CD4-positive, alpha-beta T cell (primary cell): ENCODE results near the gene COG2. TPM values are rescaled to one million over a fixed set of nuclear protein-coding genes. Genes with fewer than 3 reads are reported as not detected.

ENCODE experiments used
- ATAC-seq: fragments of 200-7000 bp; cut with Tn5 transposase; one replicate; pipeline ENCODE4 v1.10.0; 2022; ENCODE audit warnings: mild to moderate bottlenecking; ENCODE audit not compliant: poor library complexity
- CTCF ChIA-PET: fragments of 350-600 bp; sonication (Branson Sonifier 250); formaldehyde crosslinking; loops from one replicate; lab custom pipeline; 2021; ENCODE audit warnings: antibody characterized with exemption, inconsistent platforms; lab: Charles Lee
- POLR2A ChIA-PET: fragments of 350-600 bp; sonication (Branson Sonifier 250); formaldehyde crosslinking; loops from one replicate; lab custom pipeline; 2021; ENCODE audit warnings: antibody characterized with exemption, inconsistent platforms; lab: Charles Lee
- DNase-seq, 14 experiments: peaks; one replicate each; pipeline ENCODE4 v3.0.0-alpha.2; 2013 to 2020; ENCODE audit warnings: mixed read lengths in 2 of 14
- H3K27ac ChIP-seq, 2 donors: one replicate each; pipeline versions ENCODE4 v1.5.1 to v1.7.0; 2013; ENCODE audit warnings: low read length in 2 of 2, low read depth in 1 of 2, mild to moderate bottlenecking in 1 of 2
- H3K27me3 ChIP-seq, 2 experiments: 1 replicate in 1 of 2; 2 replicates in 1 of 2; pipeline versions ENCODE4 v1.6.1 to v1.7.0; 2013; ENCODE audit warnings: low read length in 2 of 2, control low read depth in 1 of 2, mild to moderate bottlenecking in 1 of 2, moderate library complexity in 1 of 2; ENCODE audit not compliant: insufficient read depth in 2 of 2, control insufficient read depth in 1 of 2
- H3K36me3 ChIP-seq: one replicate; pipeline ENCODE4 v1.6.1; 2013; ENCODE audit warnings: low read length, control low read depth; ENCODE audit not compliant: insufficient read depth
- H3K4me1 ChIP-seq: one replicate; pipeline ENCODE4 v1.6.1; 2013; ENCODE audit warnings: low read length, control low read depth; ENCODE audit not compliant: insufficient read depth
- H3K4me3 ChIP-seq: one replicate; pipeline ENCODE4 v1.5.1; 2013; ENCODE audit warnings: mild to moderate bottlenecking, low read length, moderate library complexity
- H3K9me3 ChIP-seq, 2 experiments: 1 replicate in 1 of 2; 2 replicates in 1 of 2; pipeline versions ENCODE4 v1.6.1 to v1.7.0; 2013; ENCODE audit warnings: low read length in 2 of 2, mild to moderate bottlenecking in 2 of 2, control low read depth in 1 of 2, moderate library complexity in 1 of 2; ENCODE audit not compliant: control insufficient read depth in 1 of 2, insufficient read depth in 1 of 2
- H3K27ac Mint-ChIP-seq: one replicate; pipeline ENCODE4 v1.8.0; 2020; ENCODE audit warnings: mixed read lengths
- H3K27me3 Mint-ChIP-seq: one replicate; pipeline ENCODE4 v1.8.0; 2021; ENCODE audit warnings: mixed read lengths
- H3K36me3 Mint-ChIP-seq: one replicate; pipeline ENCODE4 v1.8.0; 2021; ENCODE audit warnings: low read depth, mixed read lengths
- H3K4me1 Mint-ChIP-seq: one replicate; pipeline ENCODE4 v1.8.0; 2021; ENCODE audit warnings: low read depth, mixed read lengths
- H3K4me3 Mint-ChIP-seq: one replicate; pipeline ENCODE4 v1.8.0; 2020; ENCODE audit warnings: mild to moderate bottlenecking, mixed read lengths
- H3K9me3 Mint-ChIP-seq: one replicate; pipeline ENCODE4 v1.8.0; 2020; ENCODE audit warnings: mixed read lengths
- intact Hi-C, 2 experiments: fragments of 100-400 bp; cut with DNase I in 1 of 2; cut with micrococcal nuclease in 1 of 2; formaldehyde crosslinking; loops; one replicate each; pipeline versions ENCODE4 v1.15.1 to v1.9.0; 2023 to 2025; cut with DNase I, micrococcal nuclease
- total RNA-seq, 174 experiments: library from RNA in 2 of 174; stranded (reverse) in 2 of 174; gene quantifications; one replicate each; pipeline ENCODE4 v1.2.3 and lab custom pipeline; 2021 to 2026
- TF ChIP-seq, protein P1 (sequence below): fragments of 200-600 bp; IDR thresholded peaks from one replicate; pipeline ENCODE4 v1.8.0; 2022; ENCODE audit warnings: antibody characterized with exemption, mild to moderate bottlenecking

The COG2 gene
- total RNA-seq, 2 experiments from 2014 or later, result 17.3 to 21.4 TPM

DNA sequence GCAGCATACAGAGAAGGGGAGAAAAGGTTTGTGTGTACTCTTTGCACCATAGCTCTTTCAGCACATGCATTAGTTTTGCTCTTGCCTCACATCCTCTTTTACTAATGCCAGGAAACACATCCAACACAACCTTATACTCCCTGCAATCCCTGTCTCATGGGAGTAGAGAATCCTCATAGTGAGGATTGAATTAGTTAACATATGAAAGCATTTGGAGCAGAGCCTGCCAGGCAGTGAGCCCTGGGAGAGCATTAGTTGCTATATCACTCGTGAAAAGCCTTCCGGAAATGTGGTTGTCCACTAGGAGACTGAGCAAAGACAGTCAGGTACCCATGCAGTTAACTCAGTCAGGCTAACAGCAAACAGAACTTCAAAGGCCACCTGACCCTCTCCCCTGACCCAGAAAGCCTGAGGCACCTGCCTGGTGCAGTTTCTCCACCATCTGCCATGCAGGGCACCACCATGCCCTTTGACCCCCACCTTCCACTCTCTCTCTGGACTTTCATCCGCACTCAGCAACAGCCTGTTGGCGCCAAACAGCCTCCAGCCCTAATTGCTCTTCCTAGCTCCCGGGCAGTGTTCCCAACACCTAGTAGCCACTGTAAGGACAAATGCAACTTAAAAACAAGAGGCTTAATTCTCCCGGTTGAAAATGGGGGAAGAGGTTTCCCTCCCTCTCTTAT is 86.6 kb downstream of the COG2 start:
- no peaks in the 10 kb centered on the region for H3K36me3 ChIP-seq
- no peaks in the 10 kb centered on the region for H3K9me3 ChIP-seq
- no peak overlapping the region for H3K4me3 ChIP-seq
- ChIA-PET POLR2A (no interaction called here), CTCF (no interaction called here)
- H3K27ac ChIP-seq, result no peak overlapping the region
- ATAC-seq, result no peak
- Mint-ChIP-seq H3K27ac (no peak overlapping the region), H3K27me3 (peaks cover 9% of the 10 kb centered on the region), H3K36me3 (no peaks in the 10 kb centered on the region), H3K4me1 (no peaks in the 10 kb centered on the region), H3K4me3 (no peak overlapping the region), H3K9me3 (no peaks in the 10 kb centered on the region)
- intact Hi-C loops, result no loop called here
- no peak for DNase-seq
- H3K4me1 ChIP-seq, result no peaks in the 10 kb centered on the region
- TF ChIP-seq, protein P1, sequence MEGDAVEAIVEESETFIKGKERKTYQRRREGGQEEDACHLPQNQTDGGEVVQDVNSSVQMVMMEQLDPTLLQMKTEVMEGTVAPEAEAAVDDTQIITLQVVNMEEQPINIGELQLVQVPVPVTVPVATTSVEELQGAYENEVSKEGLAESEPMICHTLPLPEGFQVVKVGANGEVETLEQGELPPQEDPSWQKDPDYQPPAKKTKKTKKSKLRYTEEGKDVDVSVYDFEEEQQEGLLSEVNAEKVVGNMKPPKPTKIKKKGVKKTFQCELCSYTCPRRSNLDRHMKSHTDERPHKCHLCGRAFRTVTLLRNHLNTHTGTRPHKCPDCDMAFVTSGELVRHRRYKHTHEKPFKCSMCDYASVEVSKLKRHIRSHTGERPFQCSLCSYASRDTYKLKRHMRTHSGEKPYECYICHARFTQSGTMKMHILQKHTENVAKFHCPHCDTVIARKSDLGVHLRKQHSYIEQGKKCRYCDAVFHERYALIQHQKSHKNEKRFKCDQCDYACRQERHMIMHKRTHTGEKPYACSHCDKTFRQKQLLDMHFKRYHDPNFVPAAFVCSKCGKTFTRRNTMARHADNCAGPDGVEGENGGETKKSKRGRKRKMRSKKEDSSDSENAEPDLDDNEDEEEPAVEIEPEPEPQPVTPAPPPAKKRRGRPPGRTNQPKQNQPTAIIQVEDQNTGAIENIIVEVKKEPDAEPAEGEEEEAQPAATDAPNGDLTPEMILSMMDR, result no peak
- peaks cover 0 to under 1% of the 10 kb centered on the region in 2 experiments for H3K27me3 ChIP-seq

- no peaks in the 10 kb centered on the region for H3K4me1 Mint-ChIP-seq
- no peaks in the 10 kb centered on the region for H3K4me1 ChIP-seq
- H3K27me3 Mint-ChIP-seq, result peaks cover 5% of the 10 kb centered on the region
- no peaks in the 10 kb centered on the region for H3K36me3 ChIP-seq
- no peak for ATAC-seq
- H3K9me3 ChIP-seq, result no peaks in the 10 kb centered on the region
- no peak overlapping the region for H3K4me3 ChIP-seq
- H3K4me3 Mint-ChIP-seq, result no peak overlapping the region
- no peaks in the 10 kb centered on the region for H3K36me3 Mint-ChIP-seq
- DNase-seq, result no peak
- TF ChIP-seq, protein P1, result no peak
- no peaks in the 10 kb centered on the region for H3K27me3 ChIP-seq
- no peak overlapping the region for H3K27ac ChIP-seq
- no peak overlapping the region for H3K27ac Mint-ChIP-seq
- ChIA-PET POLR2A (no interaction called here), CTCF (no interaction called here)
- intact Hi-C loops, result no loop called here
- no peaks in the 10 kb centered on the region for H3K9me3 Mint-ChIP-seq
Measured at GRCh38 chr1:230730977-230731376, 88.7 kb downstream of the COG2 start.

- no peaks in the 10 kb centered on the region for H3K4me1 ChIP-seq
- Mint-ChIP-seq H3K27ac (no peak overlapping the region), H3K9me3 (no peaks in the 10 kb centered on the region), H3K36me3 (no peaks in the 10 kb centered on the region), H3K4me3 (no peak overlapping the region), H3K27me3 (peaks cover 12% of the 10 kb centered on the region), H3K4me1 (no peaks in the 10 kb centered on the region)
- TF ChIP-seq, protein P1, result no peak
- ChIA-PET POLR2A (no interaction called here), CTCF (no interaction called here)
- no peak overlapping the region for H3K27ac ChIP-seq
- no peak overlapping the region for H3K4me3 ChIP-seq
- peaks cover 0 to 3% of the 10 kb centered on the region in 2 experiments for H3K9me3 ChIP-seq
- H3K36me3 ChIP-seq, result no peaks in the 10 kb centered on the region
- intact Hi-C loops, result no loop called here
- no peak for DNase-seq
- ATAC-seq, result no peak
- H3K27me3 ChIP-seq, result no peaks in the 10 kb centered on the region
Measured at GRCh38 chr1:230735447-230735846, 93.2 kb downstream of the COG2 start.
